Trophoblast cell (in vitro differentiated cells and primary cell): ENCODE results near the gene HTT.

Experiments used
- DNase-seq, 2 donors: peaks; one replicate each; pipeline ENCODE4 v3.0.0-alpha.2; 2016
- H2AFZ ChIP-seq: 2 replicates; pipeline ENCODE4 v1.6.1; 2013; ENCODE audit warnings: low read length, moderate library complexity, mild to moderate bottlenecking; ENCODE audit not compliant: insufficient read depth, poor library complexity
- H2AK5ac ChIP-seq: 2 replicates; pipeline ENCODE4 v1.6.1; 2013; ENCODE audit warnings: mild to moderate bottlenecking, low read length
- H2BK120ac ChIP-seq: 2 replicates; pipeline ENCODE4 v1.6.1; 2013; ENCODE audit warnings: low read length, mild to moderate bottlenecking, moderate library complexity; ENCODE audit not compliant: insufficient read depth, poor library complexity
- H2BK12ac ChIP-seq: 2 replicates; pipeline ENCODE4 v1.6.1; 2013; ENCODE audit warnings: mild to moderate bottlenecking, low read length, moderate library complexity
- H2BK5ac ChIP-seq: 2 replicates; pipeline ENCODE4 v1.6.1; 2013; ENCODE audit warnings: low read length, low read depth, moderate library complexity, mild to moderate bottlenecking; ENCODE audit not compliant: poor library complexity
- H3K14ac ChIP-seq: 2 replicates; pipeline ENCODE4 v1.6.1; 2013; ENCODE audit warnings: mild to moderate bottlenecking, low read length
- H3K18ac ChIP-seq: 2 replicates; pipeline ENCODE4 v1.6.1; 2013; ENCODE audit warnings: mild to moderate bottlenecking, low read length
- H3K23ac ChIP-seq: 2 replicates; pipeline ENCODE4 v1.6.1; 2013; ENCODE audit warnings: low read length
- H3K27ac ChIP-seq: 2 replicates; pipeline ENCODE4 v1.5.1; 2013; ENCODE audit warnings: low read depth, mild to moderate bottlenecking, inconsistent platforms, low read length, moderate library complexity
- H3K27me3 ChIP-seq: 2 replicates; pipeline ENCODE4 v1.6.1; 2013; ENCODE audit warnings: inconsistent platforms, mild to moderate bottlenecking, low read length, moderate library complexity; ENCODE audit not compliant: insufficient read depth
- H3K36me3 ChIP-seq, 2 experiments: 1 replicate in 1 of 2; 2 replicates in 1 of 2; pipeline ENCODE4 v1.6.1; 2013; ENCODE audit warnings: low read length in 2 of 2, mild to moderate bottlenecking in 2 of 2, moderate library complexity in 1 of 2; ENCODE audit not compliant: insufficient read depth in 2 of 2, control insufficient read depth in 1 of 2
- H3K4ac ChIP-seq: 2 replicates; pipeline ENCODE4 v1.6.1; 2013; ENCODE audit warnings: low read depth, mild to moderate bottlenecking, low read length, moderate library complexity
- H3K4me1 ChIP-seq, 2 experiments: 1 replicate in 1 of 2; 2 replicates in 1 of 2; pipeline ENCODE4 v1.6.1; 2013; ENCODE audit warnings: low read length in 2 of 2, mild to moderate bottlenecking in 2 of 2, moderate library complexity in 1 of 2; ENCODE audit not compliant: insufficient read depth in 2 of 2, control insufficient read depth in 1 of 2
- H3K4me2 ChIP-seq: 2 replicates; pipeline ENCODE4 v1.6.1; 2013; ENCODE audit warnings: inconsistent platforms, mild to moderate bottlenecking, low read length, moderate library complexity
- H3K4me3 ChIP-seq: 2 replicates; pipeline ENCODE4 v1.5.1; 2013; ENCODE audit warnings: mild to moderate bottlenecking, low read depth, low read length, inconsistent platforms
- H3K79me1 ChIP-seq: one replicate; pipeline ENCODE4 v1.6.1; 2013; ENCODE audit warnings: low read length
- H3K79me2 ChIP-seq: 2 replicates; pipeline ENCODE4 v1.6.1; 2013; ENCODE audit warnings: low read length, mild to moderate bottlenecking; ENCODE audit not compliant: control insufficient read depth, insufficient read depth, poor library complexity
- H3K9ac ChIP-seq: 2 replicates; pipeline ENCODE4 v1.6.1; 2013; ENCODE audit warnings: mild to moderate bottlenecking, low read length
- H3K9me3 ChIP-seq: 2 replicates; pipeline ENCODE4 v1.6.1; 2013; ENCODE audit warnings: low read depth, mild to moderate bottlenecking, control low read depth, inconsistent platforms, low read length; ENCODE audit not compliant: insufficient read depth
- H4K12ac ChIP-seq: 2 replicates; pipeline ENCODE4 v1.6.1; 2013; ENCODE audit warnings: low read depth, mild to moderate bottlenecking, low read length, moderate library complexity
- H4K8ac ChIP-seq: 2 replicates; pipeline ENCODE4 v1.6.1; 2013; ENCODE audit warnings: low read depth, mild to moderate bottlenecking, low read length, moderate library complexity
- H4K91ac ChIP-seq: one replicate; pipeline ENCODE4 v1.6.1; 2013; ENCODE audit warnings: low read depth, mild to moderate bottlenecking, low read length, moderate library complexity
- WGBS: extraction: QIAGEN DNeasy Blood & Tissue Kit; methylation state at CpG from one replicate; pipeline ENCODE4 v1.1.7; 2013; ENCODE audit warnings: missing lambda C conversion rate; ENCODE audit not compliant: insufficient read length, insufficient coverage; ENCODE audit errors: extremely low coverage; 5-methylcytosine and 5-hydroxymethylcytosine counted together

HTT gene

GRCh38 chr4:3237712-3238560 is 163.5 kb downstream of the HTT start:
- no peak overlapping the region for H2AK5ac ChIP-seq
- H3K9me3 ChIP-seq: no peaks in the 10 kb centered on the region
- no CpG with 5 or more reads among the region's 26 CpGs for WGBS
- H3K18ac ChIP-seq: no peak overlapping the region
- no peaks in the 10 kb centered on the region for H3K79me2 ChIP-seq
- no peak overlapping the region for H3K9ac ChIP-seq
- H4K12ac ChIP-seq: no peak overlapping the region
- no peak overlapping the region for H4K8ac ChIP-seq
- H2AFZ ChIP-seq: no peak overlapping the region
- H3K27me3 ChIP-seq: no peaks in the 10 kb centered on the region
- no peak overlapping the region for H3K4ac ChIP-seq
- no peak overlapping the region for H2BK120ac ChIP-seq
- no peak overlapping the region for H2BK12ac ChIP-seq
- H3K36me3 ChIP-seq: peaks cover 86 to 90% of the 10 kb centered on the region in 2 experiments
- H4K91ac ChIP-seq: no peak overlapping the region
- no peak overlapping the region for H3K4me3 ChIP-seq
- no peak overlapping the region for H2BK5ac ChIP-seq
- DNase-seq: no peak
- no peak overlapping the region for H3K14ac ChIP-seq
- H3K79me1 ChIP-seq: no peaks in the 10 kb centered on the region
- no peak overlapping the region for H3K27ac ChIP-seq
- no peak overlapping the region for H3K4me2 ChIP-seq
- H3K23ac ChIP-seq: no peak overlapping the region
- H3K4me1 ChIP-seq: no peaks in the 10 kb centered on the region

- Histone ChIP-seq H2BK120ac (no peak overlapping the region), H4K91ac (no peak overlapping the region), H3K4me2 (no peak overlapping the region), H3K9me3 (no peaks in the 10 kb centered on the region), H3K4ac (no peak overlapping the region), H3K9ac (no peak overlapping the region), H2BK12ac (no peak overlapping the region), H3K27me3 (no peaks in the 10 kb centered on the region), H2BK5ac (no peak overlapping the region), H2AFZ (no peak overlapping the region), H4K12ac (no peak overlapping the region), H3K79me2 (no peaks in the 10 kb centered on the region), H3K4me3 (no peak overlapping the region), H3K4me1 (no peaks in the 10 kb centered on the region), H3K79me1 (no peaks in the 10 kb centered on the region), H3K18ac (no peak overlapping the region), H3K27ac (no peak overlapping the region), H3K36me3 (peaks cover 85 to 89% of the 10 kb centered on the region in 2 experiments), H3K23ac (no peak overlapping the region), H4K8ac (no peak overlapping the region), H3K14ac (no peak overlapping the region), H2AK5ac (no peak overlapping the region)
- DNase-seq: no peak
- WGBS: no CpG with 5 or more reads among the region's 18 CpGs
Measured at GRCh38 chr4:3238721-3239120, 164.2 kb downstream of the HTT start.

- H3K4me3 ChIP-seq: no peak overlapping the region
- H3K23ac ChIP-seq: no peak overlapping the region
- H4K12ac ChIP-seq: no peak overlapping the region
- H3K27me3 ChIP-seq: no peaks in the 10 kb centered on the region
- H3K18ac ChIP-seq: no peak overlapping the region
- no peak overlapping the region for H2BK12ac ChIP-seq
- no peak overlapping the region for H3K4me2 ChIP-seq
- H3K27ac ChIP-seq: no peak overlapping the region
- no peak overlapping the region for H4K91ac ChIP-seq
- no peak overlapping the region for H2BK5ac ChIP-seq
- H2AFZ ChIP-seq: no peak overlapping the region
- no peak overlapping the region for H4K8ac ChIP-seq
- no peak overlapping the region for H2AK5ac ChIP-seq
- no peaks in the 10 kb centered on the region for H3K79me2 ChIP-seq
- H3K36me3 ChIP-seq: peaks cover 80 to 83% of the 10 kb centered on the region in 2 experiments
- no peaks in the 10 kb centered on the region for H3K9me3 ChIP-seq
- DNase-seq: no peak
- no peak overlapping the region for H3K9ac ChIP-seq
- no peak overlapping the region for H3K14ac ChIP-seq
- no peak overlapping the region for H2BK120ac ChIP-seq
- H3K79me1 ChIP-seq: no peaks in the 10 kb centered on the region
- no peaks in the 10 kb centered on the region for H3K4me1 ChIP-seq
- no peak overlapping the region for H3K4ac ChIP-seq
- no CpG with 5 or more reads among the region's 11 CpGs for WGBS
Measured at GRCh38 chr4:3239303-3239702, 164.8 kb downstream of the HTT start.

GRCh38 chr4:3239998-3240920 is 165.8 kb downstream of the HTT start:
- H2AFZ ChIP-seq: no peak overlapping the region

More at GRCh38 chr4:3239998-3240920, 165.8 kb downstream of the HTT start:
- no peaks in the 10 kb centered on the region for H3K9me3 ChIP-seq
- H4K91ac ChIP-seq: no peak overlapping the region
- H3K27me3 ChIP-seq: no peaks in the 10 kb centered on the region
- H2BK12ac ChIP-seq: no peak overlapping the region
- H3K79me2 ChIP-seq: no peaks in the 10 kb centered on the region
- peaks cover 70 to 73% of the 10 kb centered on the region in 2 experiments for H3K36me3 ChIP-seq
- WGBS: no CpG with 5 or more reads among the region's 29 CpGs
- no peaks in the 10 kb centered on the region for H3K4me1 ChIP-seq
- H2AK5ac ChIP-seq: no peak overlapping the region
- no peak overlapping the region for H3K4me2 ChIP-seq
- no peak overlapping the region for H3K9ac ChIP-seq
- H3K27ac ChIP-seq: no peak overlapping the region
- H4K12ac ChIP-seq: no peak overlapping the region
- H3K14ac ChIP-seq: no peak overlapping the region
- H3K18ac ChIP-seq: no peak overlapping the region
- H4K8ac ChIP-seq: no peak overlapping the region
- no peak overlapping the region for H2BK5ac ChIP-seq
- H3K4me3 ChIP-seq: no peak overlapping the region
- no peak for DNase-seq
- H3K4ac ChIP-seq: no peak overlapping the region
- no peak overlapping the region for H3K23ac ChIP-seq
- no peak overlapping the region for H2BK120ac ChIP-seq
- H3K79me1 ChIP-seq: no peaks in the 10 kb centered on the region
